GM12878 (cell line): ENCODE results near the gene YJU2. TPM values are rescaled to one million over a fixed set of nuclear protein-coding genes. Genes with fewer than 3 reads are reported as not detected.
A peak's percentile ranks its signal among the peaks of the same experiment; 100 is the strongest.

ENCODE experiments used
- ASH2L ChIP-seq: fragments of 300-600, 200-600 bp; sonication (generic); IDR thresholded peaks from 2 replicates; pipeline ENCODE4 v1.6.1; 2017; ENCODE audit warnings: low read depth, mild to moderate bottlenecking, borderline replicate concordance
- ATF7 ChIP-seq: fragments of 450-650 bp; IDR thresholded peaks from 2 replicates; pipeline ENCODE4 v1.6.1; 2016; ENCODE audit warnings: low read depth, mild to moderate bottlenecking
- BRCA1 ChIP-seq: IDR thresholded peaks from 2 replicates; pipeline ENCODE4 v1.6.1; 2011; ENCODE audit warnings: low read depth, low read length, improper control_type of control experiment
- CEBPB ChIP-seq, 2 experiments: fragments of 150-350 bp in 1 of 2; IDR thresholded peaks; 2 replicates each; pipeline ENCODE4 v1.6.1; 2012 to 2014; ENCODE audit warnings: low read depth in 2 of 2, low read length in 2 of 2, borderline replicate concordance in 1 of 2, inconsistent platforms in 1 of 2
- CREB1 ChIP-seq: IDR thresholded peaks from 2 replicates; pipeline ENCODE4 v1.6.1; 2012; ENCODE audit warnings: low read depth, mild to moderate bottlenecking, inconsistent platforms
- ETV6 ChIP-seq, 2 experiments: fragments of 450-650 bp in 1 of 2; IDR thresholded peaks in 1 of 2; conservative IDR thresholded peaks in 1 of 2; 2 replicates each; pipeline ENCODE4 v1.6.1; 2014; ENCODE audit warnings: antibody characterized with exemption in 1 of 2, borderline replicate concordance in 1 of 2, low read depth in 1 of 2, mild to moderate bottlenecking in 1 of 2, moderate library complexity in 1 of 2
- HDAC2 ChIP-seq: fragments of 200-600 bp; sonication (generic); IDR thresholded peaks from 2 replicates; pipeline ENCODE4 v1.6.1; 2017
- IKZF2 ChIP-seq, 2 experiments: fragments of 450-650 bp; IDR thresholded peaks; 2 replicates each; pipeline ENCODE4 v1.6.1; 2017; ENCODE audit warnings: mild to moderate bottlenecking in 2 of 2, moderate library complexity in 2 of 2
- JUND ChIP-seq: IDR thresholded peaks from 2 replicates; pipeline ENCODE4 v1.6.1; 2012; ENCODE audit warnings: low read depth, mild to moderate bottlenecking, low read length, improper control_type of control experiment, moderate library complexity
- KAT2A ChIP-seq: conservative IDR thresholded peaks from 2 replicates; pipeline ENCODE4 v1.6.1; 2011; ENCODE audit warnings: low read depth, low read length; ENCODE audit not compliant: control insufficient read depth
- MEF2B ChIP-seq: fragments of 450-650 bp; IDR thresholded peaks from 2 replicates; pipeline ENCODE4 v1.6.1; 2018; ENCODE audit warnings: mild to moderate bottlenecking, moderate library complexity; ENCODE audit not compliant: partially characterized antibody, poor library complexity, severe bottlenecking
- NBN ChIP-seq: fragments of 450-650 bp; IDR thresholded peaks from 2 replicates; pipeline ENCODE4 v1.6.1; 2016
- POU2F2 ChIP-seq: IDR thresholded peaks from 3 replicates; pipeline ENCODE4 v1.6.1; 2011; ENCODE audit warnings: low read depth, mild to moderate bottlenecking, low read length, borderline replicate concordance
- RAD51 ChIP-seq: fragments of 450-650 bp; IDR thresholded peaks from 2 replicates; pipeline ENCODE4 v1.6.1; 2016; ENCODE audit warnings: moderate library complexity, mild to moderate bottlenecking, inconsistent platforms
- SMARCA5 ChIP-seq: fragments of 450-650 bp; IDR thresholded peaks from 2 replicates; pipeline ENCODE4 v1.6.1; 2017; ENCODE audit warnings: mild to moderate bottlenecking
- ZNF207 ChIP-seq: fragments of 450-650 bp; IDR thresholded peaks from 2 replicates; pipeline ENCODE4 v1.6.1; 2014; ENCODE audit warnings: antibody characterized with exemption, mild to moderate bottlenecking, borderline replicate concordance
- ZNF217 ChIP-seq: fragments of 450-650 bp; IDR thresholded peaks from 2 replicates; pipeline ENCODE4 v1.6.1; 2017; ENCODE audit warnings: antibody characterized with exemption, mild to moderate bottlenecking
- ZNF24 ChIP-seq: fragments of 450-650 bp; IDR thresholded peaks from 2 replicates; pipeline ENCODE4 v1.6.1; 2017; ENCODE audit warnings: antibody characterized with exemption, mild to moderate bottlenecking
- polyA plus RNA-seq, 11 experiments: library from polyadenylated mRNA; depleted of rRNA in 4 of 11; unstranded in 6 of 11; stranded (reverse) in 5 of 11; fragments of >200 nt; fragmentation: Nextera tagmentation in 4 of 11; fragmentation: Illumina TruSeq in 1 of 11; extraction: Ambion mirVana in 4 of 11; extraction: Trizol in 1 of 11; gene quantifications; 1 replicate in 1 of 11; 2 replicates in 10 of 11; pipeline versions ENCODE4 v1.2.1 to v1.2.3, GENCODE V29; 2011 to 2016; ENCODE audit warnings: inconsistent platforms in 2 of 11, missing spikeins in 2 of 11, low read depth in 1 of 11
- total RNA-seq, 4 experiments: library from RNA; depleted of rRNA in 3 of 4; stranded (reverse); fragments of >200 nt in 3 of 4; fragmentation: Illumina TruSeq in 1 of 4; extraction: Trizol in 1 of 4; gene quantifications; 2 replicates each; pipeline versions ENCODE4 v1.2.1 to v1.2.3, GENCODE V29; 2013 to 2021

YJU2 gene
- total and polyA plus RNA-seq, 10 of the 15 experiments (the other 5 are each of a cell fraction or from before 2014, with no cell fraction given): 0.26 to 40.7 (median 23.8) TPM

GRCh38 chr19:4267101-4267900, 20.4 kb downstream of the YJU2 start (continued):
- TF ChIP-seq KAT2A (no peak), SMARCA5 (peak; percentile 91), RAD51 (no peak), NBN (0 out of 2 replicates have a peak, but pooled peaks have one; percentile 13), ZNF217 (no peak), POU2F2 (no peak), ZNF207 (no peak), ATF7 (no peak), ASH2L (no peak), BRCA1 (no peak), ZNF24 (no peak), HDAC2 (no peak), CEBPB (IDR thresholded peaks at IDR 0.05; ENCODE audit: borderline replicate concordance in 1 of 2, low read depth in 2 of 2, low read length in 2 of 2) (no peak), MEF2B (no peak), IKZF2 (IDR thresholded peaks at IDR 0.05) (no peak), JUND (no peak), ETV6 (conservative IDR thresholded peaks at IDR 0.05 in 1 of 2, IDR thresholded peaks at IDR 0.05 in 1 of 2; ENCODE audit: borderline replicate concordance in 1 of 2, low read depth in 1 of 2) (no peak), CREB1 (no peak)
